GM18511 (cell line): Measurements from ENCODE around the gene HSDL1.
A peak's percentile ranks its signal among the peaks of the same experiment; 100 is the strongest.
"Not testable (repeated sequence)": the region's sequence is repeated elsewhere in the genome, so short reads cannot be mapped to it uniquely, and the experiment has no call there.

Experiments used
- ATAC-seq: cut with Tn5 transposase; IDR thresholded peaks from one replicate; pipeline ENCODE4 v1.9.1; 2021; ENCODE audit warnings: mild to moderate bottlenecking, moderate library complexity; ENCODE audit not compliant: unreplicated experiment

HSDL1 gene

GRCh38 chr16:84139628-84140258 lies 5.2 kb downstream of the HSDL1 start:
- ATAC-seq: no peak

- peak; percentile 92 for ATAC-seq
Measured at GRCh38 chr16:84138824-84139627, 6.0 kb downstream of the HSDL1 start.

GRCh38 chr16:84138500-84138823 lies 6.5 kb downstream of the HSDL1 start:
- no peak for ATAC-seq

- ATAC-seq: no peak
Measured at GRCh38 chr16:84137769-84138357, 7.1 kb downstream of the HSDL1 start.

GRCh38 chr16:84137287-84137686 lies 7.7 kb downstream of the HSDL1 start:
- ATAC-seq: no peak

GRCh38 chr16:84136331-84137125 lies 8.4 kb downstream of the HSDL1 start:
- ATAC-seq: no peak

- ATAC-seq: no peak
Measured at GRCh38 chr16:84132527-84133285, 12.3 kb downstream of the HSDL1 start.

- ATAC-seq: no peak
Measured at GRCh38 chr16:84131117-84131516, 13.9 kb downstream of the HSDL1 start.

- no peak for ATAC-seq
Measured at GRCh38 chr16:84124257-84125073, 20.5 kb downstream of the HSDL1 start.

- no peak for ATAC-seq
Measured at GRCh38 chr16:84121007-84121406, 24.0 kb downstream of the HSDL1 start.

- ATAC-seq: no peak
Measured at GRCh38 chr16:84120023-84120422, 25.0 kb downstream of the HSDL1 start.

- no peak for ATAC-seq
Measured at GRCh38 chr16:84119368-84119767, 25.6 kb downstream of the HSDL1 start.

GRCh38 chr16:84118315-84118714 lies 26.7 kb downstream of the HSDL1 start:
- not testable (repeated sequence) for ATAC-seq

- peak; percentile 20 for ATAC-seq
Measured at GRCh38 chr16:84117494-84117843, 27.5 kb downstream of the HSDL1 start.

GRCh38 chr16:84116720-84117493 lies 28.1 kb downstream of the HSDL1 start, which contains the start of gene MBTPS1:
Gene MBTPS1, minus strand, starts transcription at chr16:84116942. Its CDS starts 15,159 bp downstream, at chr16:84101783.
- peak; percentile 92 for ATAC-seq

- ATAC-seq: peak; percentile 42
Measured at GRCh38 chr16:84115919-84116719, 28.9 kb downstream of the HSDL1 start.

- not testable (repeated sequence) for ATAC-seq
Measured at GRCh38 chr16:84111949-84112348, 33.0 kb downstream of the HSDL1 start.

- no peak for ATAC-seq
Measured at GRCh38 chr16:84111525-84111924, 33.5 kb downstream of the HSDL1 start.
